HG02973 (cell line): ENCODE data around the gene URI1.

ENCODE experiments used
- ATAC-seq: cut with Tn5 transposase; IDR thresholded peaks from one replicate; pipeline ENCODE4 v1.9.1; 2021; ENCODE audit warnings: moderate library complexity; ENCODE audit not compliant: unreplicated experiment

URI1 gene

DNA sequence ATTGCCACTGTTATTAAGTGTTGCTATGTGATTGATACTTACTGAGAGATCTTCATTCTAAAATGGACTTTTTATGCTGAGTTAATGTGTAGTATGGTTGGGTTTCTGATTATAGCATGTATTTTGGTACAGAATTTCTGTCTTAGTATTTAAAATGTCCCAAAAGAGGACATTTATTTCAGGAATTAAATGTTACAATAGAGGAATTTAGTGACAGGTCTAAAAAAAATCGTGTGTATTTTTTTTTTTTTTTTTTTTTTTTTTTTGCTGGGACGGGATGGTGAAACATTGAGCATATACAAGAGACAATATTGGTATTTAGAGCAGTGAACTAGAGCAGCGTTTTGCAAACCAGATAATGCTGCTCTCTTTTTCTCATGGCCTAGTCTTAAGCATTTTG, 27.9 kb downstream of the URI1 start:
- ATAC-seq, result no peak

DNA sequence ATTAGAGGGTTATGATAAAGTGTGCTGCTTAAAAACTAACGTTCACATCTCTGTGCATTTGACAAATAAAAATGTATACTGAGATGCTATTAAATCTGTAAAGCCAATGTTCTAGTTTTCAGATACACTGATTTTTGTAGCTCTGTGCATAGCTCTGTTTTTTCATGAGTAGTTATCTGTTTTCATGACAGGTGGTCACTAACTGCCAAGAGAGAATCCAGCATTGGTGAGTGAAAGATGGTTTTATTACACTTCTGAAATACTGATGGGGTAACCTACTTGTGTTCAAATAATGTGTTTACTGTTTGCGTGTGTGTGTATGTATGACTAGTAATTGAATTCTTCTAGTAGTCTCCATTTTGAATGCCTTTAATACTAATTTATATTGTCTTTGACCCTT, 29.0 kb downstream of the URI1 start:
- no peak for ATAC-seq

DNA sequence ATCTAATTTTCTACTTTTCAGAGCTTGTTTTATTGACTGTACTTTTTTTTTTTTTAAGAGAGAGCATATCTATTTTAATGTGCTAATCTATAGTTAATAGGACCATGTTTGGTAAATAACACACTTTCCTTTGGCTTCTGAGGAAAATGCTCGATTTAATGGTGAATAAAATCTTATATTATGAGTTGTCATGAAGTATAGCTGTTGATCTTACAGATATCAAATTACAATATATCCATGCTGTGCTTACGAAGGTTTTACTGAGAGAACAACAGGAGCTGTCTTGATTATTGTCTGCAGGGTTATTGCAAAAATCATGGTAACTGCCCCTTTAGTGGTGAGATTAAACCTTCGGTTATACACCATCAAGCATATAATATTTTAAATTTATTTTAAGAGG, 29.6 kb downstream of the URI1 start:
- ATAC-seq, result no peak

DNA sequence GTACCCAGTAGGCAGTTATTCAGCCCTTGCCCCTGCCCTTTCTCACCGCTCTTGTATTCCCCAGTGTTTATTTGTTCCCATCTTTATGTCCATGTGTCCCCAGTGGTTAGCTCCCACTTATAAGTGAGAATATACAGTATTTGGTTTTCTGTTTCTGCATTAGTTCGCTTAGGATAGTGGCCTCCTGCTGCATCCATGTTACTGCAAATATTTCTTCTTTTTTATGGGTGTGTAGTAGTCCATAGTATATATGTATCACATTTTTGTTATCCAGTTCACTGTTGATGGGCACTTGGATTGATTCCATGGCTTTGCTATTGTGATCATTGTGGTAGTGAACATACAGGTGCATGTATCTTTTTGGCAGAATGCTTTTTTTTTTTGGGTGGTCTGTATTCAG, 32.7 kb downstream of the URI1 start:
- ATAC-seq, result no peak

DNA sequence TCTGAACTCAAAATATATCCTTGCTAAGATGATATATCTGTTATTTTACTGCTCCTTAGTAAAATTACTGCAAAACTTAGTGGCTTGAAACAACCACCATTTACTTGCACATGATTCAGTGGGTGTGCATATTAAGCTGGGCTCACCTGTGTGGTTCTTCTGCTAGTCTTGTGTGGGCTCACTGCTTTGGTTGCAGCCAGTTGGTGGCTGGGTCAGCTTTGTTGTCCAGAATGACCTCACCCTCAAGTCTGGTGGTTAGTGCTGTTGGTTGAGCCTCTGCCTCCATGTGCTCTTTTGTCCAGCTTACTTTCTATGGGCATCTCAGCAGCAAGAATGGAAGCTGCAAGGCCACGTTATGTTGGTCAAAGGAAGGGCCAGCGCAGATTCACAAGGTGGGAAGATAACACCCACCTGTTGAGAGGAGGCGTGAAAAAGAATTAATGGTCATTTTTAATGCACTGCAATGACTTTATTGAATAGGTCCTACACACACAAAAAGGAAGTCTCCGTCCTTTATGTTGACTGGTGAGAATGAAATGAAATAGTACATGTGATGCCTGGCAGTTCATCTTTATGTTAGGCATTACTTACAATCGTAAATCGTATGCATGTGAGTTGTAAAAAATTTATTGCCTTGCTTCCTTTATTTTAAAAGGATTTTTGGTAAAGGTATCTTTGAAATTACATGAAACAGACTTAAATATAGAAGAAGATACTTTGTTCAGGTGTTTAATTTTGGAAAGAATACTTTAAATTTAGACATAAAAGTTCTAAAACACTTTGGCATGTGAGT, 34.3 kb downstream of the URI1 start:
- ATAC-seq, result no peak

DNA sequence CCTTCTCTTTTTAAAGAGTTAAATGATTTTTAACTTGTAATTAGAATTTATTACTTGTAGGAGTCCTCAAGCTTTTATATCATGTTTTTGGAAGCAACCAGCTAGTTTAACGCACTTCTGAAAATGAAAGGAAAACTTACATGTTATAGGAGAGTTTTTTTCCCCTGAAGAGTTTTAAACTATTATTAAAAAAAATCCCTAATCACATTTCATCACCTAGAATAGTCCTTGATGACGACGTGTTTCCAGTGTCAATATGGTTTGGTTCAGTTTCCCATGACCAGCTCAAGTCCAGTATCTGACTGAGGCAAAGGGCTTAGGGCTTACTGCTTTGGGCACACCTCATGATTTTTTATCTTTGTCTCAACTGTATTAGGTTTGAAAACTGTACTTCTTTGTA, 36.0 kb downstream of the URI1 start:
- ATAC-seq, result no peak

DNA sequence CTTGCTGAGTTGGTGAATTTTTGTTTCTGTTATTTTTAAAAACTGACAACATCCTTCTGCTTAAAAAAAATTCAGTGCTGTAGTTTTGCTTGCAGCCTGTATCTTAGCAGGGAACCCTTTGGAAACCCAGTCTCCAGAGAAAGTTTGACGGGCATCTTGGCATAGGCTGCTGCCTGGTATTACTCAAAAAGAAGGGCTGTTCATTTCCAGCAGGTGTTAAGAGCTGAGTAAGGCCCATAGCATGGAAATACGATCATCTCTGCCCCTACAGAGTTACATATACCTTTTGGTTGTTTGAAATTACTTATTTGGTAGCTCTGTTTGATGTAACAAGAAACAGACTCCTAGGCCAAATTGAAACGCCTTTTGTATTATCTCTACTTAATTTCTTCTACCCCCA, 41.5 kb downstream of the URI1 start:
- ATAC-seq, result no peak

DNA sequence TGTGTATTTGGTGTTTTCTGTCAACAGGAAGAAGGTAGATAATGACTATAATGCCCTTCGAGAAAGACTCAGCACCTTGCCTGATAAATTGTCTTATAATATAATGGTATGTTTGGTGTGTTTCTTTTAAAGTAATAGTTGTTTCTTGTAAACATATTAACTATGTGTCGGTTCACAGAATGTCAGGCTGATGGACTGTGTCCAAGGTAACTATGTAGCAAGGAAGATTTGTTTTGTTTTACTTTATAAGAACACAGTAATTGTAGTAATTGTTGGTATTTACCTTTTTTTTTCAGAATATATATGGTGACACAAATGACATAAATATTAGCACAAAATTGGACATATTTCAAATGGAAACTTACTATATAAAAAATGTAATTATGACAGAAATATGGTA, 43.2 kb downstream of the URI1 start:
- no peak for ATAC-seq

DNA sequence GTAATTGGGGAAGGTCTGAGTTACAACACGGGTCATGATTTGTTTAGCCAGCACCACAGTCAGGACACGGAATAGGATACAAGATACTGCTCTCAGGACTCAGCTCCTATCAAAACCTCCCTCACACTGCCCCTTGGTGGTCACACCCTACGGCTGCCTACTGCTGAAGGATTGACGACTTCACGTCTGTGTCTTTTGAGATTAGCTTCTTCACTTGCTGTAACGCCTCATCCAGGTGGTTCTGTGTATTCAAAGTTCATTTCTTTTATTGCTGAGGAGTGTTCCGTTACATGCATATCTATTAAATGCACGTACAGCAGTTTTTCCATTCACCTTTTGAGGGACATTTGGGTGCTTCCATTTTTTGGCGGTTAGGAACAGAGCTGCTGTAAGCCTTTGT, 46.3 kb downstream of the URI1 start:
- no peak for ATAC-seq

DNA sequence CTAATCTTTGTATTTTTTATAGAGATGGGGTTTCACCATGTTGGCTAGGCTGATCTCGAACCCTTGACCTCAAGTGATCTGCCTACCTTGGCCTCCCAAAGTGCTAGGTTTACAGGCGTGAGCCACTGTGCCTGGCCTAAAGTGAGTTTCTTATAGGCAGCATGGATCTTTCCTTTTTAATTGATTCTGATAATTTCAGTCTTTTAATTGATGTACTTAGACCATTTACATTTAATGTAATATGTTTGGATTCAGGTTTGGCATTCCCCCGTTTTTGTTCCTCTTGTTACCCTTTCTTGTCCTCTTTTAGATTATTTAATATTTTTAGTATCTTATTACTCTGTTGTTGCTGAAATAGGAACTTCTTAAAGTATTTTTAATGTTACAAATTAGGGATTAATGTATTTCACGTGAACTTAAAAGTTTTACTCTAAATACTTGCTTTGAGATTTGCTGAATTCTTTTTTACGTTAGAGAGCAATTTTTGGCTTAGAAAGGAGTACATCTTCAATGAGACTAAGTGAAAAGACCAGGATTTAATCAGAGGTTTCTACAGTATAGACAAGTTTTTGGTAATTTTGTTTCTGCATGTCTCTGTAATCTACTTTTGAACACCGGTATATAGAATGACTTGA, 50.3 kb downstream of the URI1 start:
- no peak for ATAC-seq

DNA sequence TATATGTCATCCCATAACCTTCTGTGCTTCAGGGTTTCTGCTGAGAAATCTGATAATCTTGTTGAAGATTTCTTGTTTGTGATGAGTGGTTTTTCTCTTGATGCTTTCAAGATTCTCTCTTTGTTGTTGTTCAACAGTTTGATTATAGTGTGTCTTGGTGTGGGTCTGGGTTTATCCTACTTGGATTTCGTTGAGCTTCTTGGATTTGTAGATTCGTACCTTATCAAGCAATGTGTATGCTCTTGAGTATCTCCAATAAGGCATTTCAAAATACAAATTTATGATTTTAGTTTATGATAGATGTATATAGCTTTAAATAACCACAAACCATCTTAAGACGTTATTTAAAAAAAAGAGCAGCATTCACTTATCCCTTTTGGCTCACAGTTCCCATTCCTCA, 57.5 kb downstream of the URI1 start:
- no peak for ATAC-seq

DNA sequence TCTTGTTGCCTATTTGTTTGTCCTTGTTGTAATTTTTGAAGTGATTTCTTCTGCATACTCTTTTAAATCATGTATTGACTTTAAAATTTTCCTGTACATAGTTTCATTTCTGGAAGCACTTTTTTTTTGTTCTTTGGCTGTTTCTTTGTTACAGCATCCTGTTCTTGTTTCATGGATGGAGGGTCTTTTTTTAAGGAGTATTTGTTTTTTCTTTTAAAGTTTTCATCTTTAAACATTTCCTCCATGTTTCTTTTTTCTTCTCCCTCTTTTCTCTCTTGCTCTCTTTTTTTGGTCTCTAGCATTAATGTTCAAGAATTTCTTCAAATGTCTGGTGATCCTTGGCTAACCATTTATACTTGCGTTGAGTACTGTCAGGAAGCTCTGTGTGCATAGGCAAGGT, 58.8 kb downstream of the URI1 start:
- no peak for ATAC-seq

DNA sequence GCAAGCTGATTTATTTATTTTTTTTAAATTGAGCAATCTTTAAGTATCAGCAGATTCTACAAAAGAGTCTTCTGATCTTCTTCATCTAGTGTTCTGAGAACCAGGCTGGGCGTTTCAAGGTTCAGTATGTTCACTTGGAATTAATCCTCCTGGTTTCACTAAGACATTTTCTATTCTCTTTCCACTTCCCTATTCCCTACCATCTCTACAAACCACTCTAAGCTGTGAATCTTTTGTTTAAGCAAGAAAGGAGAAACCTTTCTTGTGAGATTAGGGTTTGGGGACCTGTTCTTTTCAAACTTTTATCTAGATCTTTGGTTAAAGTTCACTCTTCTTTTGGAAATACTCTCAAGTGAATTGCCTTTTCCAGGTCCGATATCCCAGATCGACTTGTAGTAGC, 59.3 kb downstream of the URI1 start:
- no peak for ATAC-seq

DNA sequence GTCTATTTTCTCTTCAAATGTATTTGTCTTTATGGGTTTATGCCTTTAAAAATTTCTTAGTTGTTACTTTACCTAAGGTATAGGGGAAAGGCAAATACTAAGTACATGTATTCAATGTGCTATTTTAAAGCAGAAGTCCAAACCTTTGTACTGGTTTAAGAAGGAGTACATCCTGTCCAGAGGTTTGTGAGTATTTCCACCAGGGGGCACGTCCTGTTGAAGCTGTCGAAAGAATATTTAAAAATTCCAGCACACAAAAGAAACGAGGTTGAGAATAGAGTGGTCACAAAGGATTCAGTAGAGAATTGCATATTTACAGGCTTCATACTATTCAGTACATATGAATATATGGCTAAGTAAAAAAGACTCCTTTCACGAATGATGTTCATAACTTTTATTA, 59.8 kb downstream of the URI1 start:
- ATAC-seq, result no peak

DNA sequence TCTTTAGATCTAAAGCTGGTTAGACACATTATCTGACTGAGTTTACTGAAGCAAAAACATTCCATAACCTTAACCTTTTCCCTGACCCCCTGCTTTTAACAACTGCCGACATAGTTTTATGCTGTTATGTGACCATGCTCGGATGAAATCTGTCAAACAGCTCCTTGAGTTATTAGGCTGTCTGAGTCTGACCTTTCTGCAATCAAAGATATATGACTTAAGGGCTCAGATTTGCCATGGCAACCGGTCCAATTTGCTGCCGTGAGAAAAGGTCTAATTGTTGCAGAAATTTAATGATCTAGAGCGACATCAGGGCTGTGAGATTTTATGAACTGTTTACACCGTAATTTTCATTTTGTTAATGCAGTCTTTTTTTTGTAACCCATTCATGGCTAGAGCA, 61.8 kb downstream of the URI1 start:
- ATAC-seq, result no peak

DNA sequence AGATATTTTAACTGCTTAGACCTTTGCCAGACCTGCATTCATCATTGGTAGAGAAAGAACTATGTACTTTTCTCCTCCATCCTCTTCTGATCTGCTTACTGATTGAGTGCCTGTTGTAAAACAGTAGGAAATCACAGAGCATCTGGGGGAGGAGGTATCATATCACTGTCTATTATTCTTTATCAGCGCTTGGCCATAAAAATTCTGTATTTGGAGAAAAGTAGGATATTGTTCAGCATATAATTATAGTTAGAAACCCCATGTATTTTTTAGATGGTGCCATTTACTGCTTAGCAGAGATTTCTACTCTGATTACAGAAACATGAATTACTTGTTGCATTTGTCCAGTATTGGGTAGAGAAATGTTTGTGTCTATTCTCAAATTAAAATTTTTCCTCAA, 62.4 kb downstream of the URI1 start:
- ATAC-seq, result no peak

DNA sequence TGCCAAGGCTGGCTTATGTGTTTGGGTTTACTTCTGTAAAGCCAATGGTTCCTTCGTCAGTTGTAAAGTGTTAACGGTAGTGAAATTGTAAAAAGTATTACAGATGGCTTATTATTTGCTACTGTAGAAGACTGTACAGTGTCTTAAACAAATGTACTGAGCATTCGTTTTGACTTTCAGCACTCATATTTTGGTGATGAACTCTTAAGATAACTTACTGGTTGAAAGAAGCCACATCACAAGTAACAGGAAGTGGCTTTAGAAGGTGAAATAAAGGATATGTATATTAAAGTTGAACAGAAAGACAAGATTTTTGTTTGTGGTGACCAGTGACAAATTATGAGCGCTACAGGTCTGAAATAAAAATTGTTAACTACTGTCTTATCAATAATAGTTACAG, 64.2 kb downstream of the URI1 start:
- no peak for ATAC-seq

DNA sequence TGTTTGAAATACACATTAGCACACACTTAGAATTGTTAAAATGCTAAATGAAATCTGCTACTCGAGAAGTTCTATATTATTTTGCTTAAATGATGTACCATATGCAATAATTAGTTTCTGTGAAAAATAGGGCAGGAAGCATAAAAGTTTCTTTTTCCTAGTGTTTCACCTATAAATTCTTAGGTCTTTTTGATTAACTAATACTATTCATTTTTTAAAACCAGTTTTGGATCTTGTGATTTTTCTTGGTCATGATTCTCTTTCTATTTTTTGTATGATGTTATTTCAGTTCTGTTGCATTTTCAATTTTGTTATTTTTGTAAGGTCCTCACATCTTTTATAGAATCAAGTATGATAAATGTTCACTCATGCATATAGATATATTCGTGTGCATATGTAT, 66.1 kb downstream of the URI1 start:
- ATAC-seq, result no peak

DNA sequence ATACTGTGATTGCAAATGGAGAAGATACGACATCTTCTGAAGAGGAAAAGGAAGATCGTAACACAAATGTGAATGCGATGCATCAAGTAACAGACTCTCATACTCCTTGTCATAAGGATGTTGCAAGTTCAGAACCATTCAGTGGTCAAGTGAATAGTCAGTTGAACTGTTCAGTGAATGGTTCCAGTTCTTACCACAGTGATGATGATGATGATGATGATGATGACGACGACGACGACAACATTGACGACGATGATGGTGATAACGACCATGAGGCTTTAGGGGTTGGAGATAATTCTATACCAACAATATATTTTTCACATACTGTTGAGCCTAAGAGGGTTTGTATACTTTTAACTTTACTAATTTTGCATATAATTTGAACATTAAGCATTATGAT, 67.0 kb downstream of the URI1 start:
- ATAC-seq, result no peak

DNA sequence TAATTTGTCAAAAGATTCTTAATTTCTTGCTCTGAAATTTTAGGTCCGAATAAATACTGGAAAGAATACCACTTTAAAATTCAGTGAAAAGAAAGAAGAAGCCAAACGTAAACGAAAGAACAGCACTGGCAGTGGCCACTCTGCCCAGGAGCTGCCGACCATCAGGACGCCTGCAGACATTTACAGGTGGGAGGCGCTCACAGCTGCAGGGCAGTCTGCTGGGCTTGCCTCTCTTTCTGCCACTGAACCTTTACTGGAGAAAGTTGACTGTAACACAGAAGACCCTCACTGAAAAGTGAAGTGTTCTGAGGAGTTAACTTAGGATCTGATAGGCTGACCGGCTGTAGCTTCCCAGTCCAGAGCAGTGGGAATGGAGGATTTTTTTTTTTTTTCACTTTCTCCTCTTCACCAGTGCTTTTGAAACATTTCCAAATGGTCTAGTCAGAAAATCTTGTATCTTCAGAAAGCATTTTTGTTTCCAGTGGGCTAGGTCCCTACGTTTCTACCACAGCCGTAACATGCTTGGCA, 69.1 kb downstream of the URI1 start:
- ATAC-seq, result no peak

DNA sequence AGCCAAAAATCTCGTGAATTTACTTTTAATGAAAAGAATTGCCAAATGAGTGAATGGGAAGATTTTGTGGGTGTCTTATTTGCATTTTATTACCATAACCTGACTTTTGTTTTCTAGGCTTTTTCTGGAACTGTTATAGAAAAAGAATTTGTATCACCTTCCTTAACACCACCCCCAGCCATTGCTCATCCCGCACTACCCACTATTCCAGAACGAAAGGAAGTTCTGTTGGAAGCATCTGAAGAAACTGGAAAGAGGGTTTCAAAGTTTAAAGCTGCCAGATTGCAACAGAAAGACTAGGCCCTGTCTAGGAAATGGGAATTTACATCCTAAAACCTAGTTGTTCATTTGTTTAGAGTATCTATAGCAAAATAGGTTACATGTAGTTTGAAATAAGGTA, 72.7 kb downstream of the URI1 start:
- no peak for ATAC-seq

DNA sequence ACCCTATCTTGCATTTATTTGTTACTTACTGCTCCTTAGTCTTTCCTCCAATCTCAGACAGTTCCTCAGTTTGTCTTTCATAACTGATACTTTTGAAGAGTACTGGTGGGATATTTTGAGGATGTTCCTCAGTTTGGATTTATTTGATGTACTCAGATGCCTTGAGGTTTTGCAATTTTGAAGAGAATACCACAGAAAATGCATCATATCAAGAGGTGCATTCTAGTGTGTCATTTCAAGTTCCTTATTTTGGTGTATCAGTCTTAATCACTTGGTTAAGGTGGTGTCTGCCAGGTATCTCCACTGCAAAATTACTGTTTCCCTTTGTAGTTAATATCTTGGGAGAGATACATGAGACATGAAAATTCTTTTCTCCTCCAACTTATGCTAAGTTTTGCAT, 75.1 kb downstream of the URI1 start:
- peak; percentile 62 for ATAC-seq

DNA sequence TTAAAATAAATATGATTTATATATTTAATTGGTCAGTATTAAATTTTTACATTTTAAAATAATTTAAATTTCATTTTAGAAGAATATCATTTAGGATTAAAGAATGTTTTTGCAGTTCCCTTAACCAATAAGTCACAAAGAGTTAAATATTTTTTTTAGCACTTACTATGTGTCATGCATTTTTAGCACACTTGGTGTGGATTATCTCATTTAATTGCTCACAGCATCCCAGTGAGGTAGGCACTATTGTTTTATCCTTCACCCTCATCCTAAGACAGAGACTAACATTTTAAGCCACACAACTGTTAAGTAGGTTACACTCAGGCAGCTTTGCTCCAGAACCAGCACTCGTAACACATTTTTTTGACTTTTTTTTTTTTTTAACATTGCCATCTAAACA, 78.2 kb downstream of the URI1 start:
- ATAC-seq, result no peak
